Measurements from ENCODE around the gene ZSCAN9. TPM values are rescaled to one million over a fixed set of nuclear protein-coding genes. Genes with fewer than 3 reads are reported as not detected.
A peak's percentile ranks its signal among the peaks of the same experiment; 100 is the strongest.

ZSCAN9 gene
- total RNA-seq, 4 donors from 2014 or later, result 17.6 to 38.9 (median 24.6) TPM

DNA sequence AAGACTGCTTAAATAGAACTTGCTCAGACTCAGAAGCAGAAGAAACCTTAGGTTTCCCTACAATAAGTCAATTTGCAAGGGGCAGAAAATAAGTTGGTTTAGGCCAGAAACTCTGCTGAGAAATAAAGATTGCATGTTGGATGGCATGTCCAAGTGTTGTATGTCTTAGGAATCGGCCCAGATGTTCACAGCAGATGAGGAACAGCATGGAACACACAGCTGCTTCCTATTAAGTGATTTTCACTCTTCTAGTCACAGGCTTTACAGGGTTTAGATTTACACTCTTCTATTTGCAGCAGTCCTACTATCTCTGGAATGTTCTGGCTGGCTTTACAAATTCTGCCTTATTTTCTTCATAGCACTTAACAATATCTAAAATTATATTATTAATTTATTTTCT, 23.8 kb downstream of the ZSCAN9 start:
- H3K36me3 ChIP-seq, result no peaks in the 10 kb centered on the region
- no peak overlapping the region for H3K27ac ChIP-seq
- H3K4me1 ChIP-seq, result peaks cover 0 to 6% of the 10 kb centered on the region in 2 donors
- intact Hi-C loops (cut with DNase I; ENCODE audit: low total_unique reads), result no loop called here
- DNase-seq, result no peak
- no peaks in the 10 kb centered on the region for H3K9me3 ChIP-seq
- no peak overlapping the region for H3K4me3 ChIP-seq
- TF ChIP-seq, protein P1, sequence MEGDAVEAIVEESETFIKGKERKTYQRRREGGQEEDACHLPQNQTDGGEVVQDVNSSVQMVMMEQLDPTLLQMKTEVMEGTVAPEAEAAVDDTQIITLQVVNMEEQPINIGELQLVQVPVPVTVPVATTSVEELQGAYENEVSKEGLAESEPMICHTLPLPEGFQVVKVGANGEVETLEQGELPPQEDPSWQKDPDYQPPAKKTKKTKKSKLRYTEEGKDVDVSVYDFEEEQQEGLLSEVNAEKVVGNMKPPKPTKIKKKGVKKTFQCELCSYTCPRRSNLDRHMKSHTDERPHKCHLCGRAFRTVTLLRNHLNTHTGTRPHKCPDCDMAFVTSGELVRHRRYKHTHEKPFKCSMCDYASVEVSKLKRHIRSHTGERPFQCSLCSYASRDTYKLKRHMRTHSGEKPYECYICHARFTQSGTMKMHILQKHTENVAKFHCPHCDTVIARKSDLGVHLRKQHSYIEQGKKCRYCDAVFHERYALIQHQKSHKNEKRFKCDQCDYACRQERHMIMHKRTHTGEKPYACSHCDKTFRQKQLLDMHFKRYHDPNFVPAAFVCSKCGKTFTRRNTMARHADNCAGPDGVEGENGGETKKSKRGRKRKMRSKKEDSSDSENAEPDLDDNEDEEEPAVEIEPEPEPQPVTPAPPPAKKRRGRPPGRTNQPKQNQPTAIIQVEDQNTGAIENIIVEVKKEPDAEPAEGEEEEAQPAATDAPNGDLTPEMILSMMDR (IDR thresholded peaks at IDR 0.05), result no peak
- TF ChIP-seq POLR2A (IDR thresholded peaks at IDR 0.05), result no peak
- no peaks in the 10 kb centered on the region for H3K27me3 ChIP-seq

DNA sequence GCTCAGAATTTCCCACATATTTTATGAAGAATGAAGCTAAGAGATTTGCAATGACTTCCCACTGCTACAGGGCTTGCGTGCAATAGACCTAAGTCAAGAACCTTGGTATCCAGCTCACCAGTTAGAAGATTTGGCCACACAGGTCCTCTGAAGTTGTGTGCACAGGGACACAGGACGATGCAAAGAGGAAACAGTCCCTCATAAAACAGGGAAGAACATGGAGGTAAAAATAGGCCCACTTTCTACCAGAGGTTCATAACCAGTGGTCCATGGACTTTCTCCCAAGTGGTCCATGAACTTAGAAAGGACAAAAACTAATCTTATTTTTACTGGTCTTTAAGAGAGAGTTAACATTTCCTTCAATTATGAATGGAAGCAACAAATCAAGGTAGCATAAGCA, 25.7 kb downstream of the ZSCAN9 start:
- no peak for DNase-seq
- Histone ChIP-seq H3K4me1 (peaks cover 0 to 6% of the 10 kb centered on the region in 2 donors), H3K27me3 (no peaks in the 10 kb centered on the region), H3K9me3 (no peaks in the 10 kb centered on the region), H3K27ac (no peak overlapping the region), H3K4me3 (peak overlapping the region in 1 of 2 donors; percentile 84), H3K36me3 (no peaks in the 10 kb centered on the region)
- no peak for TF ChIP-seq POLR2A (IDR thresholded peaks at IDR 0.05)
- TF ChIP-seq, protein P1 (IDR thresholded peaks at IDR 0.05), result no peak
- intact Hi-C loops (cut with DNase I; ENCODE audit: low total_unique reads), result no loop called here

DNA sequence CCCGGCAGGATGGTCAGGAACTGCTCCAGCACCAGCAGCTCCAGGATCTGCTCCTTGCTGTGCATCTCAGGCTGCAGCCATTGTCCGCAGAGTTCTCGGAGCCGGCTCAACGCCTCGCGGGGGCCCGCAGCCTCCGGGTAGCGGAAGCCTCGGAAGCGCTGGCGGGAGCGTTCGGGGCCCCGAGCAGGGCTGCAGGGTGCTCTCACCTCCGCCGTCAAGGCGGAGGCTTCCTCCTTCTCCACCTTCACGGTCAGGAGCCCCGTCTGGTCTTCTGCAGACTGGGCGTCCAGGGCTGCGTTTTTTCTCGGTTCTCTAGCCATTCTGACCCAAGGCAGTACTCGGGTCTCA, 26.6 kb downstream of the ZSCAN9 start:
- peak overlapping the region; percentile 84 to 88 for H3K4me3 ChIP-seq
- H3K9me3 ChIP-seq, result no peaks in the 10 kb centered on the region
- DNase-seq, result no peak
- no peaks in the 10 kb centered on the region for H3K36me3 ChIP-seq
- no peak for TF ChIP-seq POLR2A (IDR thresholded peaks at IDR 0.05)
- TF ChIP-seq, protein P1 (IDR thresholded peaks at IDR 0.05), result no peak
- peak overlapping the region; percentile 48 to 62 for H3K27ac ChIP-seq
- H3K27me3 ChIP-seq, result no peaks in the 10 kb centered on the region
- peaks cover 0 to 6% of the 10 kb centered on the region in 2 donors for H3K4me1 ChIP-seq
- intact Hi-C loops (cut with DNase I; ENCODE audit: low total_unique reads), result no loop called here

DNA sequence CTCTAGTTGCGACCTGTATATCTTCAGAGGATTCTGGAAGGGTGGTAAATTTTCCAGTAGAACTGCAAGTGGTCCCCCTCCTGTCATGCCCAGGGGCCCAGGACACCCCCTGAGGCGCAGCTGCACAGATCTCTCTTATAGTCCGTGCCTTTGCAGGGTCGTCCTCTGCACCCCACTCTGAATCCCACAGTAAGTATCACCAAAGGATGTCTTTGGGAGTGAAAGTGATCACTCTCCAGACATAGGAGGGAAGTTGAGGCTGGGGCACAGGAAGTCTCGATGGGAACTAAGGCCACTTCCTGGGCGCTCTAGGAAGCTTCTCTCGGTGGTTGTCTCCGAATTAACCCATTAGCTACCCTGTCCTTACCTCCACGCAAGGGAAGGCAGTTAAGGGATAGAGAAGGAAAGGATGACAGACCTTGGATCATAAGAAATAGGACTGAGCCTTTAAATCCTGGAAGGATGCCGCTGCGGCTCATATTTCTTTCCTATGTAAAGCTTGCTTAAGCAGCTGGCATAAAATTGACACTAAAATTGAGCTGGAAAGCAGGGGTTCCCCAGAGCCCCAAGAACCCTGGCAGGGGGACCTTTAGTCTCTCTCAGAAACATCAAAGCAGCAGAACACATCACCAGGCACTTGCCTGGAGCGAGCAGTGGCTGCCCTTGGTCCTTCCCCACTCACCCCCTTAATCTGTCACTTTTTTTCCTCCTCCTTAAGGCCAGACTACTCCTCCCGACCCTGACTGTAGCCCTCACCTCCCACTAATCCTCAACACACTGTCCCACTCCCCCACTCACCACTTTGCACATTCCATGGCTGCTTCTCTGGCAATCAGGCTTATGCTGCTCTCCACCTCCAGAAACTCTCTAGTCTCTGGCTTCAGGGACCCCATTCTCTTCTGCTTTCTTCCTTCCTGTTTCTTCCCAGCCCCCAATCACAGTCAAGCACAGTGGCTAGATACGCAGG, 27.2 kb downstream of the ZSCAN9 start, which contains the start of gene ZKSCAN4:
ZKSCAN4 (minus strand) TSS at position 261 of the 967 bp plus-strand sequence. CDS start 289 bp downstream, outside the sequence.
- no peak for TF ChIP-seq POLR2A (IDR thresholded peaks at IDR 0.05)
- TF ChIP-seq, protein P1 (IDR thresholded peaks at IDR 0.05), result no peak
- H3K9me3 ChIP-seq, result no peaks in the 10 kb centered on the region
- peak within 1 kb of the TSS; percentile 48 to 62 for H3K27ac ChIP-seq
- peak; percentile 79 to 81 for DNase-seq
- no peaks in the 10 kb centered on the region for H3K27me3 ChIP-seq
- intact Hi-C loops (cut with DNase I; ENCODE audit: low total_unique reads), result no loop called here
- H3K4me3 ChIP-seq, result peak within 1 kb of the TSS; percentile 84 to 88
- peaks cover 0 to 6% of the 10 kb centered on the region in 2 donors for H3K4me1 ChIP-seq
- no peaks in the 10 kb centered on the region for H3K36me3 ChIP-seq

DNA sequence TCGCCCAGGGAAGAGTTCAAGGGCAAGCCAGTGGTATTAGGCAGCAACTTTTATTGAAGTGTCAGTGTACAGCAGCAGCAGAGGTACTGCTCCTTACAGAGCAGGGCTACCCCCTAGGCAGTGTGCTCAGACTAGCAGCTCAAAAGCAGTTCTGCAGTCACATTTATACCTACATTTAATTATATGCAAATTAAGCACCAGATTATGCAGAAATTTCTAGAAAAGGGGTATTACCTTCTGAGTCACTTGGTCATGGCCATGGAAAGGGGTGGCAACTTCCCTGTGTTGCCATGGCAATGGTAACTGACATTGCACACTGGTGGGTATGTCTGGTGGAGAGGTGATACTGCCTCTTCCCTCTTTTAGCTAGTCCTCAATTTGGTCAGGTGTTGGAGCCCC, 29.0 kb downstream of the ZSCAN9 start:
- Histone ChIP-seq H3K27me3 (no peaks in the 10 kb centered on the region), H3K27ac (no peak overlapping the region), H3K9me3 (no peaks in the 10 kb centered on the region), H3K36me3 (no peaks in the 10 kb centered on the region), H3K4me1 (peaks cover 0 to 6% of the 10 kb centered on the region in 2 donors), H3K4me3 (no peak overlapping the region)
- TF ChIP-seq, protein P1 (IDR thresholded peaks at IDR 0.05), result no peak
- DNase-seq, result no peak
- intact Hi-C loops (cut with DNase I; ENCODE audit: low total_unique reads), result no loop called here

Measured in uterus (tissue), 4 donors.